ENCODE results near the gene DNAJB11.

- TF ChIP-seq CTCF (IDR thresholded peaks at IDR 0.05) (no peak), EP300 (IDR thresholded peaks at IDR 0.05) (no peak)
Measured at GRCh38 chr3:186570941-186571643, 572 bp downstream of the DNAJB11 start.
